ENCODE measurements around the gene RAP1GAP2.
A peak's percentile ranks its signal among the peaks of the same experiment; 100 is the strongest.

Gene RAP1GAP2

GRCh38 chr17:2952174-2952845, 156.1 kb downstream of the RAP1GAP2 start:
- no peak for DNase-seq

- DNase-seq, result peak; percentile 17
Observed at GRCh38 chr17:2954898-2955445, 158.7 kb downstream of the RAP1GAP2 start.

GRCh38 chr17:2955931-2956582, 159.8 kb downstream of the RAP1GAP2 start:
- no peak for DNase-seq

- no peak for DNase-seq
Observed at GRCh38 chr17:2957631-2958286, 161.5 kb downstream of the RAP1GAP2 start.

- no peak for DNase-seq
Observed at GRCh38 chr17:2958706-2959222, 162.5 kb downstream of the RAP1GAP2 start.

- no peak for DNase-seq
Observed at GRCh38 chr17:2959371-2960130, 163.3 kb downstream of the RAP1GAP2 start.

GRCh38 chr17:2961446-2961845, 165.2 kb downstream of the RAP1GAP2 start:
- DNase-seq, result no peak

- no peak for DNase-seq
Observed at GRCh38 chr17:2962236-2962635, 166.0 kb downstream of the RAP1GAP2 start.

- no peak for DNase-seq
Observed at GRCh38 chr17:2962729-2963128, 166.5 kb downstream of the RAP1GAP2 start.

- no peak for DNase-seq
Observed at GRCh38 chr17:2963332-2964027, 167.2 kb downstream of the RAP1GAP2 start.

GRCh38 chr17:2964028-2964356, 167.8 kb downstream of the RAP1GAP2 start:
- no peak for DNase-seq

- no peak for DNase-seq
Observed at GRCh38 chr17:2964370-2964769, 168.1 kb downstream of the RAP1GAP2 start.

GRCh38 chr17:2964831-2965230, 168.6 kb downstream of the RAP1GAP2 start:
- DNase-seq, result no peak

- no peak for DNase-seq
Observed at GRCh38 chr17:2965621-2966595, 169.7 kb downstream of the RAP1GAP2 start.

GRCh38 chr17:2967515-2967914, 171.3 kb downstream of the RAP1GAP2 start:
- no peak for DNase-seq

- no peak for DNase-seq
Observed at GRCh38 chr17:2971851-2972250, 175.6 kb downstream of the RAP1GAP2 start.

GRCh38 chr17:2972749-2973148, 176.5 kb downstream of the RAP1GAP2 start:
- DNase-seq, result no peak

- no peak for DNase-seq
Observed at GRCh38 chr17:2974347-2974746, 178.1 kb downstream of the RAP1GAP2 start.

GRCh38 chr17:2975469-2975958, 179.3 kb downstream of the RAP1GAP2 start:
- no peak for DNase-seq

- no peak for DNase-seq
Observed at GRCh38 chr17:2977157-2977556, 180.9 kb downstream of the RAP1GAP2 start.

- no peak for DNase-seq
Observed at GRCh38 chr17:2978116-2978515, 181.9 kb downstream of the RAP1GAP2 start.

Data from stimulated activated CD4-positive, alpha-beta T cell treated with anti-CD3 and anti-CD28 coated beads, Interleukin-4, amount 100 ng/mL, for 24 hours (primary cell).